GM12878 (cell line): ENCODE data around the gene FAM222A. TPM values are rescaled to one million over a fixed set of nuclear protein-coding genes. Genes with fewer than 3 reads are reported as not detected.

ENCODE experiments used
- ATAC-seq: fragments of 200-7000 bp; cut with Tn5 transposase; 3 replicates; pipeline ENCODE4 v1.9.1; 2020; ENCODE audit warnings: mild to moderate bottlenecking, moderate library complexity
- BruUV-seq: library from RNA; stranded (reverse); fragments of 400-500 nt; replicated peaks from 2 replicates; lab custom pipeline; 2021; lab: Mats Ljungman, UMichigan
- CTCF ChIA-PET: fragments of 300-600 bp; sonication (Branson Sonifier 250); formaldehyde crosslinking; extraction: SDS; loops from one replicate; lab custom pipeline; 2021; ENCODE audit warnings: inconsistent platforms; lab: Yijun Ruan, JAX
- POLR2A ChIA-PET: fragments of 350-600 bp; formaldehyde crosslinking; extraction: SDS; loops from one replicate; lab custom pipeline; 2021; ENCODE audit warnings: inconsistent platforms; lab: Charles Lee
- RAD21 ChIA-PET: fragments of 300-600 bp; sonication (Branson Sonifier 250); formaldehyde crosslinking; loops from one replicate; lab custom pipeline; 2023; ENCODE audit warnings: antibody characterized with exemption; ENCODE audit not compliant: unreplicated experiment; lab: Charles Lee
- SMC1A ChIA-PET: fragments of 300-600 bp; sonication (Branson Sonifier 250); formaldehyde crosslinking; loops from one replicate; lab custom pipeline; 2023; ENCODE audit not compliant: unreplicated experiment, uncharacterized antibody; lab: Charles Lee
- DNase-seq: peaks from one replicate; pipeline ENCODE4 v3.0.0-alpha.2; 2011; ENCODE audit warnings: low read depth, low spot score
- FAIRE-seq: peaks from 3 replicates; lab custom pipeline; 2011; peaks lifted over from hg19 to GRCh38; lab: Jason Lieb, UNC
- H2AFZ ChIP-seq: 2 replicates; pipeline ENCODE4 v1.6.0; 2011; ENCODE audit warnings: low read depth, low read length, control low read depth; ENCODE audit not compliant: control insufficient read depth
- H3K27ac ChIP-seq: 2 replicates; pipeline ENCODE4 v1.5.1; 2011; ENCODE audit warnings: control low read depth; ENCODE audit not compliant: control insufficient read depth, insufficient read depth
- H3K27me3 ChIP-seq, 2 experiments: replicated peaks in 1 of 2; 2 replicates each; pipeline versions ENCODE4 v1.6.0 to v1.6.1; 2011; ENCODE audit warnings: low read length in 1 of 2; ENCODE audit not compliant: control insufficient read depth in 2 of 2, insufficient read depth in 2 of 2
- H3K36me3 ChIP-seq, 2 experiments: 2 replicates each; pipeline ENCODE4 v1.5.1; 2011; ENCODE audit warnings: low read length in 1 of 2; ENCODE audit not compliant: control insufficient read depth in 2 of 2, insufficient read depth in 2 of 2
- H3K4me1 ChIP-seq: 2 replicates; pipeline ENCODE4 v1.6.1; 2011; ENCODE audit warnings: mild to moderate bottlenecking, low read length, moderate library complexity, mixed read lengths; ENCODE audit not compliant: control insufficient read depth, insufficient read depth
- H3K4me2 ChIP-seq: 2 replicates; pipeline ENCODE4 v1.6.0; 2011; ENCODE audit warnings: control low read depth; ENCODE audit not compliant: control insufficient read depth, insufficient read depth
- H3K4me3 ChIP-seq: fragments of 200-600 bp; sonication (generic); 2 replicates; pipeline ENCODE4 v1.5.1; 2016
- H3K79me2 ChIP-seq: 2 replicates; pipeline ENCODE4 v1.6.0; 2011; ENCODE audit warnings: low read length; ENCODE audit not compliant: control insufficient read depth, insufficient read depth
- H3K9ac ChIP-seq: 2 replicates; pipeline ENCODE4 v1.8.0; 2011; ENCODE audit warnings: low read length, control low read depth, mixed read lengths; ENCODE audit not compliant: control insufficient read depth, insufficient read depth
- H3K9me3 ChIP-seq: replicated peaks from 3 replicates; pipeline ENCODE4 v1.5.1; 2011; ENCODE audit warnings: mild to moderate bottlenecking, low read length; ENCODE audit not compliant: control insufficient read depth, insufficient read depth
- H4K20me1 ChIP-seq: 2 replicates; pipeline ENCODE4 v1.6.0; 2011; ENCODE audit not compliant: control insufficient read depth, insufficient read depth
- CHD1 ChIP-seq: IDR thresholded peaks from 2 replicates; pipeline ENCODE4 v1.6.1; 2012; ENCODE audit warnings: low read depth, low read length, improper control_type of control experiment
- EZH2 ChIP-seq: IDR thresholded peaks from 2 replicates; pipeline ENCODE4 v1.6.1; 2012; ENCODE audit warnings: low read depth, mild to moderate bottlenecking, control low read depth, inconsistent platforms, low read length, borderline replicate concordance; ENCODE audit not compliant: control insufficient read depth
- GABPA ChIP-seq: IDR thresholded peaks from 2 replicates; pipeline ENCODE4 v1.6.1; 2014; ENCODE audit warnings: antibody characterized with exemption, low read depth, mild to moderate bottlenecking, inconsistent platforms
- IKZF1 ChIP-seq: fragments of 450-650 bp; conservative IDR thresholded peaks from 2 replicates; pipeline ENCODE4 v1.6.1; 2017; ENCODE audit warnings: antibody characterized with exemption, mild to moderate bottlenecking
- MEF2A ChIP-seq: IDR thresholded peaks from 2 replicates; pipeline ENCODE4 v1.6.1; 2011; ENCODE audit warnings: low read depth, mild to moderate bottlenecking, low read length, moderate library complexity; ENCODE audit not compliant: insufficient read depth
- NFYA ChIP-seq: IDR thresholded peaks from 2 replicates; pipeline ENCODE4 v1.6.1; 2011; ENCODE audit warnings: low read depth, mild to moderate bottlenecking, low read length, improper control_type of control experiment, borderline replicate concordance
- NRF1 ChIP-seq: conservative IDR thresholded peaks from 2 replicates; pipeline ENCODE4 v1.6.1; 2011; ENCODE audit warnings: mild to moderate bottlenecking, low read depth, low read length, improper control_type of control experiment
- PAX8 ChIP-seq: fragments of 450-650 bp; IDR thresholded peaks from 2 replicates; pipeline ENCODE4 v1.6.1; 2017; ENCODE audit warnings: mild to moderate bottlenecking, moderate library complexity
- RAD51 ChIP-seq: fragments of 450-650 bp; IDR thresholded peaks from 2 replicates; pipeline ENCODE4 v1.6.1; 2016; ENCODE audit warnings: moderate library complexity, mild to moderate bottlenecking, inconsistent platforms
- RELB ChIP-seq: fragments of 450-650 bp; IDR thresholded peaks from 2 replicates; pipeline ENCODE4 v1.6.1; 2017; ENCODE audit warnings: low read depth, mild to moderate bottlenecking, moderate library complexity
- SIX5 ChIP-seq: IDR thresholded peaks from 2 replicates; pipeline ENCODE4 v1.6.1; 2011; ENCODE audit warnings: mild to moderate bottlenecking, low read depth, low read length, moderate library complexity; ENCODE audit not compliant: severe bottlenecking
- STAT1 ChIP-seq: fragments of 450-650 bp; conservative IDR thresholded peaks from 2 replicates; pipeline ENCODE4 v1.6.1; 2014; ENCODE audit warnings: antibody characterized with exemption, mild to moderate bottlenecking
- STAT3 ChIP-seq: IDR thresholded peaks from 2 replicates; pipeline ENCODE4 v1.6.1; 2011; ENCODE audit warnings: low read depth, low read length, improper control_type of control experiment
- USF2 ChIP-seq: IDR thresholded peaks from 2 replicates; pipeline ENCODE4 v1.6.1; 2011; ENCODE audit warnings: low read depth, low read length, improper control_type of control experiment, borderline replicate concordance
- ZBED1 ChIP-seq: IDR thresholded peaks from 2 replicates; pipeline ENCODE4 v1.6.1; 2016; ENCODE audit warnings: borderline replicate concordance
- ZNF274 ChIP-seq: IDR thresholded peaks from one replicate; pipeline ENCODE4 v1.8.0; 2011; ENCODE audit not compliant: insufficient read length, insufficient read depth
- WGBS: methylation state at CpG from one replicate; pipeline ENCODE4 v1.1.6; 2016; ENCODE audit warnings: low lambda C conversion rate; ENCODE audit not compliant: insufficient replicate concordance, insufficient coverage; ENCODE audit errors: missing lambda C conversion rate; 5-methylcytosine and 5-hydroxymethylcytosine counted together
- in situ Hi-C: fragments of 300-500 bp; cut with MboI; formaldehyde crosslinking; loops from 9 replicates; pipeline ENCODE4 v1.14.3; 2018; ENCODE audit warnings: mixed read lengths
- intact Hi-C: fragments of 100-400 bp; cut with micrococcal nuclease; formaldehyde crosslinking; loops from one replicate; pipeline ENCODE4 v1.14.2; 2022; ENCODE audit not compliant: unreplicated experiment
- polyA plus RNA-seq, 11 experiments: library from polyadenylated mRNA; depleted of rRNA in 4 of 11; unstranded in 6 of 11; stranded (reverse) in 5 of 11; fragments of >200 nt; fragmentation: Nextera tagmentation in 4 of 11; fragmentation: Illumina TruSeq in 1 of 11; extraction: Ambion mirVana in 4 of 11; extraction: Trizol in 1 of 11; gene quantifications; 1 replicate in 1 of 11; 2 replicates in 10 of 11; pipeline versions ENCODE4 v1.2.1 to v1.2.3, GENCODE V29; 2011 to 2016; ENCODE audit warnings: inconsistent platforms in 2 of 11, missing spikeins in 2 of 11, low read depth in 1 of 11
- total RNA-seq, 4 experiments: library from RNA; depleted of rRNA in 3 of 4; stranded (reverse); fragments of >200 nt in 3 of 4; fragmentation: Illumina TruSeq in 1 of 4; extraction: Trizol in 1 of 4; gene quantifications; 2 replicates each; pipeline versions ENCODE4 v1.2.1 to v1.2.3, GENCODE V29; 2013 to 2021

FAM222A gene
- total and polyA plus RNA-seq, 10 of the 15 experiments (the other 5 are each of a cell fraction or from before 2014, with no cell fraction given) = 0.04 to 0.49 (median 0.14) TPM; not detected in 3

GRCh38 chr12:109786799-109787198, 73.2 kb downstream of the FAM222A start:
- intact Hi-C loops (no loop called here), in situ Hi-C loops (no loop called here)
- Histone ChIP-seq H3K9ac (no peak overlapping the region), H3K9me3 (no peaks in the 10 kb centered on the region; the same call in 2 of the 3 replicates), H3K79me2 (no peaks in the 10 kb centered on the region), H3K27ac (no peak overlapping the region), H3K4me2 (no peak overlapping the region), H4K20me1 (no peaks in the 10 kb centered on the region), H3K36me3 (no peaks in the 10 kb centered on the region), H3K4me1 (no peaks in the 10 kb centered on the region), H3K27me3 (peaks cover 3 to 4% of the 10 kb centered on the region in 2 experiments; a peak in 3 of 4 replicates), H2AFZ (no peak overlapping the region), H3K4me3 (no peak overlapping the region)
- POLR2A ChIA-PET = no interaction called here
- no peak for DNase-seq
- ATAC-seq = no peak
- SMC1A ChIA-PET = no interaction called here
- 58% methylated on average over 9 of the region's 9 CpGs for WGBS
- CTCF ChIA-PET = no interaction called here
- BruUV-seq = no TSS peak
- no peak for TF ChIP-seq RAD51
- no peak for TF ChIP-seq STAT1
- TF ChIP-seq PAX8 = no peak
- no peak for TF ChIP-seq USF2
- no peak for TF ChIP-seq CHD1
- no peak for TF ChIP-seq MEF2A
- TF ChIP-seq EZH2 = no peak
- TF ChIP-seq ZBED1 = no peak
- no peak for TF ChIP-seq SIX5
- no peak for TF ChIP-seq NFYA
- TF ChIP-seq IKZF1 = no peak
- no peak for TF ChIP-seq ZNF274
- no peak for TF ChIP-seq RELB
- no peak for TF ChIP-seq NRF1
- no peak for TF ChIP-seq GABPA
- no peak for TF ChIP-seq STAT3
- no peak for FAIRE-seq
- RAD21 ChIA-PET = no interaction called here
